ENCODE data around the gene GAS7. TPM values are rescaled to one million over a fixed set of nuclear protein-coding genes. Genes with fewer than 3 reads are reported as not detected.

GAS7 gene
- total and polyA plus RNA-seq, 2 donors (not counting 1 experiment from before 2014, with no cell fraction given) = 3.4 to 13.6 TPM

DNA sequence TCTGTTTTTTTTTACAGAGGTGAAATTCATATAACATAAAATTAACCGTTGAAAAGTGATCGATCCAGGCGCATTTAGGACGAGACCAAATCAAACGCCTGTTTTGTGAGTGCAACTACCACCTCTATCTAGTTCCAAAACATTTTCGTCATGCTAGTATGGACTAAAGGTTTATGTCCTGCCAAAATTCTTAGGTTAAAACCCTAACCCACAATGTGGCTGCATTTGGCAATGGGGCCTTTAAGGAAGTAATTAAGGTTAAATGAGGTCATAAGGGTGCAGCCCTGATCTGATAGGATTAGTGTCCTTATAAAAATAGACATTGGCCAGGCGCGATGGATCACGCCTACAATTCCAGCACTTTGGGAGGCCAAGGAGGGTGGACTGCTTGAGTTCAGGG lies 260.5 kb downstream of the GAS7 start:
- Mint-ChIP-seq H3K27me3 (no peaks in the 10 kb centered on the region), H3K9me3 (ENCODE audit: insufficient read depth) (no peaks in the 10 kb centered on the region), H3K4me1 (no peaks in the 10 kb centered on the region), H3K27ac (no peak overlapping the region), H3K4me3 (no peak overlapping the region)
- 90% methylated on average over 3 of the region's 9 CpGs for WGBS (ENCODE audit: insufficient coverage)
- POLR2A ChIA-PET = no interaction called here
- Histone ChIP-seq H3K4me2 (replicated peaks; ENCODE audit: low read depth, low read length, poor library complexity, severe bottlenecking) (no peak overlapping the region), H3K4me1 (ENCODE audit: control insufficient read depth in 2 of 2, insufficient read depth in 2 of 2, low read length in 2 of 2) (no peaks in the 10 kb centered on the region), H3K79me2 (ENCODE audit: control insufficient read depth, insufficient read depth, low read length) (no peaks in the 10 kb centered on the region), H4K20me1 (ENCODE audit: control insufficient read depth, insufficient read depth, low read length, poor library complexity, severe bottlenecking) (no peaks in the 10 kb centered on the region), H3K4me3 (ENCODE audit: control extremely low read depth in 1 of 5, extremely low read depth in 1 of 5, insufficient read depth in 1 of 5, low read depth in 2 of 5, low read length in 4 of 5) (no peak overlapping the region), H3K9ac (ENCODE audit: low read length) (no peak overlapping the region), H3K27ac (ENCODE audit: low read length in 2 of 2) (no peak overlapping the region), H2AFZ (ENCODE audit: insufficient read depth, low read depth, low read length, poor library complexity, severe bottlenecking) (no peak overlapping the region), H3K36me3 (replicated peaks in 1 of 2; ENCODE audit: control extremely low read depth in 1 of 2, control insufficient read depth in 1 of 2, extremely low read depth in 1 of 2, insufficient read depth in 2 of 2, low read length in 1 of 2) (no peaks in the 10 kb centered on the region), H3K27me3 (replicated peaks in 1 of 4; ENCODE audit: control extremely low read depth in 1 of 4, control insufficient read depth in 3 of 4, insufficient read depth in 4 of 4, low read length in 3 of 4) (no peaks in the 10 kb centered on the region), H3K9me3 (ENCODE audit: control extremely low read depth in 1 of 3, control insufficient read depth in 2 of 3, insufficient read depth in 1 of 3, low read length in 2 of 3) (peaks cover 0 to 13% (median 0%) of the 10 kb centered on the region in 3 donors)
- ATAC-seq (ENCODE audit: low read depth) = no peak
- CTCF ChIA-PET = no interaction called here
- DNase-seq = no peak
- intact Hi-C loops (cut with micrococcal nuclease) = no loop called here
- TF ChIP-seq CTCF (IDR thresholded peaks at IDR 0.05) = no peak
- no peak for TF ChIP-seq EZH2 (IDR thresholded peaks at IDR 0.05; ENCODE audit: borderline replicate concordance, insufficient read depth, low read depth, low read length, poor library complexity, severe bottlenecking)

GRCh38 chr17:9937241-9937761 lies 261.1 kb downstream of the GAS7 start:
- Histone ChIP-seq H3K4me2 (replicated peaks; ENCODE audit: low read depth, low read length, poor library complexity, severe bottlenecking) (no peak overlapping the region), H3K9me3 (ENCODE audit: control extremely low read depth in 1 of 3, control insufficient read depth in 2 of 3, insufficient read depth in 1 of 3, low read length in 2 of 3) (peaks cover 0 to 13% (median 0%) of the 10 kb centered on the region in 3 donors), H3K9ac (ENCODE audit: low read length) (no peak overlapping the region), H3K4me1 (ENCODE audit: control insufficient read depth in 2 of 2, insufficient read depth in 2 of 2, low read length in 2 of 2) (no peaks in the 10 kb centered on the region), H3K27ac (ENCODE audit: low read length in 2 of 2) (no peak overlapping the region), H3K79me2 (ENCODE audit: control insufficient read depth, insufficient read depth, low read length) (no peaks in the 10 kb centered on the region), H3K27me3 (replicated peaks in 1 of 4; ENCODE audit: control extremely low read depth in 1 of 4, control insufficient read depth in 3 of 4, insufficient read depth in 4 of 4, low read length in 3 of 4) (no peaks in the 10 kb centered on the region), H3K4me3 (ENCODE audit: control extremely low read depth in 1 of 5, extremely low read depth in 1 of 5, insufficient read depth in 1 of 5, low read depth in 2 of 5, low read length in 4 of 5) (no peak overlapping the region), H3K36me3 (replicated peaks in 1 of 2; ENCODE audit: control extremely low read depth in 1 of 2, control insufficient read depth in 1 of 2, extremely low read depth in 1 of 2, insufficient read depth in 2 of 2, low read length in 1 of 2) (no peaks in the 10 kb centered on the region), H2AFZ (ENCODE audit: insufficient read depth, low read depth, low read length, poor library complexity, severe bottlenecking) (no peak overlapping the region), H4K20me1 (ENCODE audit: control insufficient read depth, insufficient read depth, low read length, poor library complexity, severe bottlenecking) (no peaks in the 10 kb centered on the region)
- no peaks in the 10 kb centered on the region for H3K4me1 Mint-ChIP-seq
- ChIA-PET CTCF (interaction anchor here (2.1 kb wide), 1 partner anchor 10 kb away, joined by 4 read pairs; no protein-coding TSS in a partner anchor), POLR2A (no interaction called here)
- TF ChIP-seq CTCF (IDR thresholded peaks at IDR 0.05) (no peak), EZH2 (IDR thresholded peaks at IDR 0.05; ENCODE audit: borderline replicate concordance, insufficient read depth, low read depth, low read length, poor library complexity, severe bottlenecking) (no peak)
- H3K27ac Mint-ChIP-seq = no peak overlapping the region
- H3K4me3 Mint-ChIP-seq = no peak overlapping the region
- no peaks in the 10 kb centered on the region for H3K27me3 Mint-ChIP-seq
- DNase-seq (no peak), ATAC-seq (ENCODE audit: low read depth) (no peak)
- WGBS (ENCODE audit: insufficient coverage) = 98% methylated on average over 12 of the region's 13 CpGs
- intact Hi-C loops (cut with micrococcal nuclease) = no loop called here
- H3K9me3 Mint-ChIP-seq (ENCODE audit: insufficient read depth) = no peaks in the 10 kb centered on the region

All from B cell (primary cell).